HepG2 (cell line): ENCODE measurements around the gene PRSS36. TPM values are rescaled to one million over a fixed set of nuclear protein-coding genes. Genes with fewer than 3 reads are reported as not detected.
A peak's percentile ranks its signal among the peaks of the same experiment; 100 is the strongest.

Source experiments
- ETV5 ChIP-seq: IDR thresholded peaks from 2 replicates; pipeline ENCODE4 v1.6.1; 2018; ENCODE audit warnings: missing biosample characterization, missing genetic modification reagents, inconsistent platforms, borderline replicate concordance
- FOXK1 ChIP-seq: sonication (generic); formaldehyde crosslinking; IDR thresholded peaks from 2 replicates; pipeline ENCODE4 v1.4.0; 2020; ENCODE audit warnings: low read depth, missing genetic modification reagents, borderline replicate concordance
- HIVEP1 ChIP-seq: sonication (generic); formaldehyde crosslinking; IDR thresholded peaks from 2 replicates; pipeline ENCODE4 v1.4.0; 2020; ENCODE audit warnings: mild to moderate bottlenecking, missing genetic modification reagents
- HOXA7 ChIP-seq: sonication (generic); formaldehyde crosslinking; IDR thresholded peaks from 2 replicates; pipeline ENCODE4 v1.8.1; 2022; ENCODE audit warnings: mild to moderate bottlenecking, missing genetic modification reagents, moderate library complexity
- JUND ChIP-seq: sonication (generic); formaldehyde crosslinking; IDR thresholded peaks from 2 replicates; pipeline ENCODE4 v1.8.0; 2022; ENCODE audit warnings: mild to moderate bottlenecking, missing genetic modification reagents
- KDM4B ChIP-seq: sonication (generic); formaldehyde crosslinking; IDR thresholded peaks from 2 replicates; pipeline ENCODE4 v1.4.0; 2020; ENCODE audit warnings: missing genetic modification reagents
- KDM5A ChIP-seq: fragments of 200-600 bp; sonication (generic); IDR thresholded peaks from 2 replicates; pipeline ENCODE4 v1.7.0; 2018; ENCODE audit warnings: antibody characterized with exemption, mild to moderate bottlenecking, low read length, borderline replicate concordance
- RAD21 ChIP-seq: fragments of 450-650 bp; formaldehyde crosslinking; IDR thresholded peaks from 2 replicates; pipeline ENCODE4 v1.5.0; 2020; ENCODE audit warnings: mild to moderate bottlenecking
- SMARCC2 ChIP-seq: fragments of 450-650 bp; IDR thresholded peaks from 2 replicates; pipeline ENCODE4 v1.6.1; 2017; ENCODE audit warnings: antibody characterized with exemption, mild to moderate bottlenecking
- SP5 ChIP-seq: IDR thresholded peaks from 2 replicates; pipeline ENCODE4 v1.6.1; 2016; ENCODE audit warnings: low read depth, borderline replicate concordance
- ZMYM4 ChIP-seq: sonication (generic); formaldehyde crosslinking; IDR thresholded peaks from 2 replicates; pipeline ENCODE4 v1.8.1; 2023; ENCODE audit warnings: mild to moderate bottlenecking, missing genetic modification reagents
- ZNF260 ChIP-seq: sonication (generic); formaldehyde crosslinking; IDR thresholded peaks from 2 replicates; pipeline ENCODE4 v1.4.0; 2020; ENCODE audit warnings: missing genetic modification reagents, low read depth, mild to moderate bottlenecking, borderline replicate concordance
- ZNF512 ChIP-seq: sonication (generic); formaldehyde crosslinking; IDR thresholded peaks from 2 replicates; pipeline ENCODE4 v1.4.0; 2020; ENCODE audit warnings: mild to moderate bottlenecking, missing genetic modification reagents
- ZNF770 ChIP-seq: sonication (generic); formaldehyde crosslinking; IDR thresholded peaks from 2 replicates; pipeline ENCODE4 v1.5.0; 2020; ENCODE audit warnings: mild to moderate bottlenecking, missing genetic modification reagents
- polyA plus RNA-seq, 8 experiments: library from polyadenylated mRNA; depleted of rRNA in 3 of 8; stranded (reverse) in 7 of 8; unstranded in 1 of 8; fragments of >200 nt; fragmentation: Illumina TruSeq in 4 of 8; extraction: Trizol in 4 of 8; gene quantifications; 2 replicates each; pipeline versions ENCODE4 v1.2.1 to v1.2.3, GENCODE V29; 2011 to 2016; ENCODE audit warnings: low read depth in 4 of 8, missing spikeins in 1 of 8, mixed read lengths in 1 of 8; ENCODE audit not compliant: insufficient read depth in 1 of 8
- total RNA-seq, 5 experiments: library from RNA; depleted of rRNA; stranded (reverse); fragments of >200 nt; fragmentation: Illumina TruSeq; extraction: Trizol; gene quantifications; 2 replicates each; pipeline ENCODE4 v1.2.3, GENCODE V29; 2016; ENCODE audit warnings: low read depth in 1 of 5
- TF ChIP-seq, protein P1 (sequence below): sonication (generic); formaldehyde crosslinking; IDR thresholded peaks from 2 replicates; pipeline ENCODE4 v1.4.0; 2020; ENCODE audit warnings: mild to moderate bottlenecking, missing genetic modification reagents
- TF ChIP-seq, protein P2 (sequence below): sonication (generic); formaldehyde crosslinking; IDR thresholded peaks from 2 replicates; pipeline ENCODE4 v1.4.0; 2020; ENCODE audit warnings: missing genetic modification reagents
- TF ChIP-seq, protein P3 (sequence below): sonication (generic); formaldehyde crosslinking; IDR thresholded peaks from 2 replicates; pipeline ENCODE4 v1.4.0; 2020; ENCODE audit warnings: missing genetic modification reagents

PRSS36 gene
- total and polyA plus RNA-seq, 2 of the 13 experiments (the other 11 are each of a cell fraction or from before 2014, with no cell fraction given) = 1.5 to 2.1 TPM

DNA sequence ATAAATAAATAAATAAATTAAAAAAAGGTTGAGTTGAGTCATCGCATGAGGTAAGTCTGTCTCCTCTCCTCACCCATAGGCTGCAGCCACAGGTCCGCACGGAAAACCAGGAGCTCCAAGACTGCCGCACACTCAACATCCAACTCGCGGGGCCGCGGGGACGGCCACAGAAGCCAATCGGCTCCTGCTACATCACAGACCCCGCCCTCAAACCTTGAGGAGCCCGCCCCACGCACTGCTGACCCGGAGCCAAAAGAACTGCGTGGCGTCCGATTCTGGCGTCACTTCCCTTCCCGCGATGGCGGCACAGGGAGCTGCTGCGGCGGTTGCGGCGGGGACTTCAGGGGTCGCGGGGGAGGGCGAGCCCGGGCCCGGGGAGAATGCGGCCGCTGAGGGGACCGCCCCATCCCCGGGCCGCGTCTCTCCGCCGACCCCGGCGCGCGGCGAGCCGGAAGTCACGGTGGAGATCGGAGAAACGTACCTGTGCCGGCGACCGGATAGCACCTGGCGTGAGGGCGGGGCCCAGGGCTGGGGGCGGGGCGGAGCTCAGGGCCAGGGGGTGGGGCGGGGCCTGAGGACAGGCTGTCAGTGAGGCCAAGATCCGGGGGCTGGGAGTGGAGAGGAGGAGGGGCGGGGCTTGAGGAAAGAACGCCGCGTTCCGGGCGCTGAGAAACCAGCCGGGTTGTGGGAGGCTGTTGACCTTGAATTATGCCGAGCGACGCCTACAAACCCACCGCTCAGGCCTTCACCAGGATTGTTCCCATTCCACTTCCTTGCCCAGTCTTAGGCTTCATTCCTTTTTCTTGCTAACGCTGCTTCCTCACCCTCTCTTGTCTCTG is 32.3 kb downstream of the PRSS36 start, which contains the start of gene KAT8 (continued):
- TF ChIP-seq ZNF770 (CRISPR knock-in tag) (no peak), ETV5 (peak; percentile 55), RAD21 (CRISPR knock-in tag) (peak; percentile 24; the same call in 1 of the 2 replicates), KDM4B (CRISPR knock-in tag) (peak; percentile 81; the same call in 1 of the 2 replicates), ZNF260 (CRISPR knock-in tag) (no peak), KDM5A (peak; percentile 96), FOXK1 (CRISPR knock-in tag) (peak; percentile 94), ZNF512 (CRISPR knock-in tag) (no peak), SP5 (CRISPR knock-in tag) (peak; percentile 83), JUND (CRISPR knock-in tag) (no peak), HOXA7 (CRISPR knock-in tag) (no peak), ZMYM4 (CRISPR knock-in tag) (peak; percentile 69; the same call in 1 of the 2 replicates), HIVEP1 (CRISPR knock-in tag) (no peak), SMARCC2 (no peak)
- TF ChIP-seq, protein P1, sequence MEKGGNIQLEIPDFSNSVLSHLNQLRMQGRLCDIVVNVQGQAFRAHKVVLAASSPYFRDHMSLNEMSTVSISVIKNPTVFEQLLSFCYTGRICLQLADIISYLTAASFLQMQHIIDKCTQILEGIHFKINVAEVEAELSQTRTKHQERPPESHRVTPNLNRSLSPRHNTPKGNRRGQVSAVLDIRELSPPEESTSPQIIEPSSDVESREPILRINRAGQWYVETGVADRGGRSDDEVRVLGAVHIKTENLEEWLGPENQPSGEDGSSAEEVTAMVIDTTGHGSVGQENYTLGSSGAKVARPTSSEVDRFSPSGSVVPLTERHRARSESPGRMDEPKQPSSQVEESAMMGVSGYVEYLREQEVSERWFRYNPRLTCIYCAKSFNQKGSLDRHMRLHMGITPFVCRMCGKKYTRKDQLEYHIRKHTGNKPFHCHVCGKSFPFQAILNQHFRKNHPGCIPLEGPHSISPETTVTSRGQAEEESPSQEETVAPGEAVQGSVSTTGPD (CRISPR knock-in tag) = no peak
- TF ChIP-seq, protein P2, sequence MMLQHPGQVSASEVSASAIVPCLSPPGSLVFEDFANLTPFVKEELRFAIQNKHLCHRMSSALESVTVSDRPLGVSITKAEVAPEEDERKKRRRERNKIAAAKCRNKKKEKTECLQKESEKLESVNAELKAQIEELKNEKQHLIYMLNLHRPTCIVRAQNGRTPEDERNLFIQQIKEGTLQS (CRISPR knock-in tag) = peak; percentile 48; the same call in 1 of the 2 replicates
- TF ChIP-seq, protein P3, sequence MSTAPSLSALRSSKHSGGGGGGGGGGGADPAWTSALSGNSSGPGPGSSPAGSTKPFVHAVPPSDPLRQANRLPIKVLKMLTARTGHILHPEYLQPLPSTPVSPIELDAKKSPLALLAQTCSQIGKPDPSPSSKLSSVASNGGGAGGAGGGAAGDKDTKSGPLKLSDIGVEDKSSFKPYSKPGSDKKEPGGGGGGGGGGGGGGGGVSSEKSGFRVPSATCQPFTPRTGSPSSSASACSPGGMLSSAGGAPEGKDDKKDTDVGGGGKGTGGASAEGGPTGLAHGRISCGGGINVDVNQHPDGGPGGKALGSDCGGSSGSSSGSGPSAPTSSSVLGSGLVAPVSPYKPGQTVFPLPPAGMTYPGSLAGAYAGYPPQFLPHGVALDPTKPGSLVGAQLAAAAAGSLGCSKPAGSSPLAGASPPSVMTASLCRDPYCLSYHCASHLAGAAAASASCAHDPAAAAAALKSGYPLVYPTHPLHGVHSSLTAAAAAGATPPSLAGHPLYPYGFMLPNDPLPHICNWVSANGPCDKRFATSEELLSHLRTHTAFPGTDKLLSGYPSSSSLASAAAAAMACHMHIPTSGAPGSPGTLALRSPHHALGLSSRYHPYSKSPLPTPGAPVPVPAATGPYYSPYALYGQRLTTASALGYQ (CRISPR knock-in tag) = peak; percentile 72; the same call in 1 of the 2 replicates
